HL-60/S4 (cell line): ENCODE data around the gene ITM2A.

Experiments used
- in situ Hi-C: fragments of 300-500 bp; cut with MboI; formaldehyde crosslinking; loops from 2 replicates; pipeline ENCODE4 v1.14.3; 2022; ENCODE audit warnings: low sequenced_read_pairs

ITM2A gene

GRCh38 chrX:79325263-79325958 is 41.7 kb downstream of the ITM2A start:
- in situ Hi-C loops: no loop called here
